ENCODE results near the gene E2F1.

Gene E2F1

GRCh38 chr20:33669224-33669623, 17.0 kb downstream of the E2F1 start:
- peaks cover 11% of the 10 kb centered on the region for H3K36me3 ChIP-seq (ENCODE audit: control insufficient read depth, insufficient read depth, low read length)
- H3K9me3 ChIP-seq (ENCODE audit: control insufficient read depth, insufficient read depth, low read length): no peaks in the 10 kb centered on the region
- DNase-seq (ENCODE audit: low read depth, low spot score): no peak
- no CpG with 5 or more reads among the region's 5 CpGs for WGBS (ENCODE audit: insufficient coverage, insufficient read length)
- no peak overlapping the region for H3K27ac ChIP-seq (ENCODE audit: low read length)
- no peaks in the 10 kb centered on the region for H3K27me3 ChIP-seq (ENCODE audit: control insufficient read depth, insufficient read depth, low read length)
- peaks cover 3% of the 10 kb centered on the region for H3K4me1 ChIP-seq (ENCODE audit: control insufficient read depth, insufficient read depth, low read length)
- no peak overlapping the region for H3K4me3 ChIP-seq (ENCODE audit: low read length)

- H3K27me3 ChIP-seq (ENCODE audit: control insufficient read depth, insufficient read depth, low read length): no peaks in the 10 kb centered on the region
- no CpG with 5 or more reads among the region's 13 CpGs for WGBS (ENCODE audit: insufficient coverage, insufficient read length)
- no peak for DNase-seq (ENCODE audit: low read depth, low spot score)
- H3K27ac ChIP-seq (ENCODE audit: low read length): no peak overlapping the region
- no peak overlapping the region for H3K4me3 ChIP-seq (ENCODE audit: low read length)
- no peaks in the 10 kb centered on the region for H3K9me3 ChIP-seq (ENCODE audit: control insufficient read depth, insufficient read depth, low read length)
- peaks cover 3% of the 10 kb centered on the region for H3K4me1 ChIP-seq (ENCODE audit: control insufficient read depth, insufficient read depth, low read length)
- peaks cover 11% of the 10 kb centered on the region for H3K36me3 ChIP-seq (ENCODE audit: control insufficient read depth, insufficient read depth, low read length)
Observed at GRCh38 chr20:33668466-33669155, 17.6 kb downstream of the E2F1 start.

- WGBS (ENCODE audit: insufficient coverage, insufficient read length): no CpG with 5 or more reads among the region's 47 CpGs
- no peaks in the 10 kb centered on the region; the same call in none of the 2 replicates for H3K4me1 ChIP-seq (ENCODE audit: control insufficient read depth, insufficient read depth, low read length)
- H3K27me3 ChIP-seq (ENCODE audit: control insufficient read depth, insufficient read depth, low read length): no peaks in the 10 kb centered on the region
- no peak overlapping the region for H3K4me3 ChIP-seq (ENCODE audit: low read length)
- no peak overlapping the region for H3K27ac ChIP-seq (ENCODE audit: low read length)
- no peaks in the 10 kb centered on the region for H3K9me3 ChIP-seq (ENCODE audit: control insufficient read depth, insufficient read depth, low read length)
- H3K36me3 ChIP-seq (ENCODE audit: control insufficient read depth, insufficient read depth, low read length): peaks cover 11% of the 10 kb centered on the region
- no peak for DNase-seq (ENCODE audit: low read depth, low spot score)
Observed at GRCh38 chr20:33667676-33668465, 18.3 kb downstream of the E2F1 start.

GRCh38 chr20:33667245-33667675, 18.9 kb downstream of the E2F1 start:
- Histone ChIP-seq H3K27ac (ENCODE audit: low read length) (no peak overlapping the region), H3K4me3 (ENCODE audit: low read length) (no peak overlapping the region), H3K4me1 (ENCODE audit: control insufficient read depth, insufficient read depth, low read length) (peaks cover 3% of the 10 kb centered on the region), H3K36me3 (ENCODE audit: control insufficient read depth, insufficient read depth, low read length) (peaks cover 11% of the 10 kb centered on the region), H3K9me3 (ENCODE audit: control insufficient read depth, insufficient read depth, low read length) (no peaks in the 10 kb centered on the region), H3K27me3 (ENCODE audit: control insufficient read depth, insufficient read depth, low read length) (no peaks in the 10 kb centered on the region)
- WGBS (ENCODE audit: insufficient coverage, insufficient read length): no CpG with 5 or more reads among the region's 55 CpGs
- no peak for DNase-seq (ENCODE audit: low read depth, low spot score)

- peaks cover 11% of the 10 kb centered on the region for H3K36me3 ChIP-seq (ENCODE audit: control insufficient read depth, insufficient read depth, low read length)
- H3K9me3 ChIP-seq (ENCODE audit: control insufficient read depth, insufficient read depth, low read length): no peaks in the 10 kb centered on the region
- no peak within 1 kb of the TSS for H3K27ac ChIP-seq (ENCODE audit: low read length)
- DNase-seq (ENCODE audit: low read depth, low spot score): no peak
- no CpG with 5 or more reads among the region's 50 CpGs for WGBS (ENCODE audit: insufficient coverage, insufficient read length)
- H3K27me3 ChIP-seq (ENCODE audit: control insufficient read depth, insufficient read depth, low read length): no peaks in the 10 kb centered on the region
- H3K4me1 ChIP-seq (ENCODE audit: control insufficient read depth, insufficient read depth, low read length): peaks cover 3% of the 10 kb centered on the region
- no peak within 1 kb of the TSS for H3K4me3 ChIP-seq (ENCODE audit: low read length)
Observed at GRCh38 chr20:33666293-33667244, 19.6 kb downstream of the E2F1 start, which contains the start of gene ACTL10. TSS of gene ACTL10 (plus strand) at chr20:33666943. CDS start at chr20:33667498, 555 bp downstream.

- Histone ChIP-seq H3K9me3 (ENCODE audit: control insufficient read depth, insufficient read depth, low read length) (no peaks in the 10 kb centered on the region), H3K4me3 (ENCODE audit: low read length) (no peak overlapping the region), H3K27ac (ENCODE audit: low read length) (no peak overlapping the region), H3K36me3 (ENCODE audit: control insufficient read depth, insufficient read depth, low read length) (peaks cover 6% of the 10 kb centered on the region; the same call in 1 of the 2 replicates), H3K27me3 (ENCODE audit: control insufficient read depth, insufficient read depth, low read length) (no peaks in the 10 kb centered on the region), H3K4me1 (ENCODE audit: control insufficient read depth, insufficient read depth, low read length) (peaks cover 3% of the 10 kb centered on the region)
- no CpG with 5 or more reads among the region's 2 CpGs for WGBS (ENCODE audit: insufficient coverage, insufficient read length)
- DNase-seq (ENCODE audit: low read depth, low spot score): no peak
Observed at GRCh38 chr20:33664762-33665144, 21.4 kb downstream of the E2F1 start.

- H3K4me1 ChIP-seq (ENCODE audit: control insufficient read depth, insufficient read depth, low read length): peaks cover 3% of the 10 kb centered on the region
- DNase-seq (ENCODE audit: low read depth, low spot score): no peak
- WGBS (ENCODE audit: insufficient coverage, insufficient read length): no CpG with 5 or more reads among the region's 9 CpGs
Observed at GRCh38 chr20:33664085-33664761, 22.0 kb downstream of the E2F1 start.

GRCh38 chr20:33663161-33664084, 22.8 kb downstream of the E2F1 start:
- no CpG with 5 or more reads among the region's 84 CpGs for WGBS (ENCODE audit: insufficient coverage, insufficient read length)
- H3K27me3 ChIP-seq (ENCODE audit: control insufficient read depth, insufficient read depth, low read length): no peaks in the 10 kb centered on the region
- H3K27ac ChIP-seq (ENCODE audit: low read length): no peak overlapping the region
- peaks cover 3% of the 10 kb centered on the region for H3K4me1 ChIP-seq (ENCODE audit: control insufficient read depth, insufficient read depth, low read length)
- H3K9me3 ChIP-seq (ENCODE audit: control insufficient read depth, insufficient read depth, low read length): no peaks in the 10 kb centered on the region
- peak overlapping the region; percentile 68 for H3K4me3 ChIP-seq (ENCODE audit: low read length)
- peaks cover 6% of the 10 kb centered on the region; the same call in 1 of the 2 replicates for H3K36me3 ChIP-seq (ENCODE audit: control insufficient read depth, insufficient read depth, low read length)
- no peak for DNase-seq (ENCODE audit: low read depth, low spot score)

More at GRCh38 chr20:33664085-33664761, 22.0 kb downstream of the E2F1 start:
- Histone ChIP-seq H3K4me3 (ENCODE audit: low read length) (peak overlapping the region; percentile 68; the same call in 1 of the 2 replicates), H3K27me3 (ENCODE audit: control insufficient read depth, insufficient read depth, low read length) (no peaks in the 10 kb centered on the region), H3K9me3 (ENCODE audit: control insufficient read depth, insufficient read depth, low read length) (no peaks in the 10 kb centered on the region), H3K36me3 (ENCODE audit: control insufficient read depth, insufficient read depth, low read length) (peaks cover 6% of the 10 kb centered on the region; the same call in 1 of the 2 replicates), H3K27ac (ENCODE audit: low read length) (no peak overlapping the region)

- WGBS (ENCODE audit: insufficient coverage, insufficient read length): no CpG with 5 or more reads among the region's 10 CpGs
- Histone ChIP-seq H3K36me3 (ENCODE audit: control insufficient read depth, insufficient read depth, low read length) (peaks cover 11% of the 10 kb centered on the region), H3K4me1 (ENCODE audit: control insufficient read depth, insufficient read depth, low read length) (peaks cover 3% of the 10 kb centered on the region)
Observed at GRCh38 chr20:33662172-33662571, 24.0 kb downstream of the E2F1 start, which contains the start of gene C20orf144. TSS of gene C20orf144 (plus strand) at chr20:33662327. CDS start at chr20:33662346, 19 bp downstream.

More at GRCh38 chr20:33662172-33662571, 24.0 kb downstream of the E2F1 start, which contains the start of gene C20orf144:
- peak within 1 kb of the TSS; percentile 68; the same call in 1 of the 2 replicates for H3K4me3 ChIP-seq (ENCODE audit: low read length)
- H3K27me3 ChIP-seq (ENCODE audit: control insufficient read depth, insufficient read depth, low read length): no peaks in the 10 kb centered on the region
- H3K27ac ChIP-seq (ENCODE audit: low read length): no peak within 1 kb of the TSS
- H3K9me3 ChIP-seq (ENCODE audit: control insufficient read depth, insufficient read depth, low read length): no peaks in the 10 kb centered on the region
- DNase-seq (ENCODE audit: low read depth, low spot score): no peak

Data from iPS DF 6.9 (cell line).